HEK293 (cell line): ENCODE measurements around the gene FRMD4A.

Experiments used
- BCL11A ChIP-seq: fragments of 450-650 bp; formaldehyde crosslinking; IDR thresholded peaks from 2 replicates; pipeline ENCODE4 v1.5.1; 2016; ENCODE audit warnings: low read depth, missing biosample characterization, missing genetic modification characterization
- CTCF ChIP-seq: fragments of 450-650 bp; formaldehyde crosslinking; IDR thresholded peaks from 2 replicates; pipeline ENCODE4 v1.5.1; 2016; ENCODE audit warnings: missing biosample characterization, missing genetic modification characterization
- GLI2 ChIP-seq: fragments of 450-650 bp; formaldehyde crosslinking; IDR thresholded peaks from 2 replicates; pipeline ENCODE4; 2017; ENCODE audit warnings: missing biosample characterization, missing genetic modification characterization, low read depth, borderline replicate concordance
- GLI4 ChIP-seq: fragments of 450-650 bp; formaldehyde crosslinking; IDR thresholded peaks from 2 replicates; pipeline ENCODE4 v1.5.1; 2016; ENCODE audit warnings: missing biosample characterization, missing genetic modification characterization
- GLIS1 ChIP-seq: fragments of 450-650 bp; formaldehyde crosslinking; IDR thresholded peaks from 2 replicates; pipeline ENCODE4 v1.5.1; 2016; ENCODE audit warnings: missing biosample characterization, missing genetic modification characterization
- MEIS1 ChIP-seq: sonication (generic); formaldehyde crosslinking; IDR thresholded peaks from 2 replicates; pipeline ENCODE4 v1.8.1; 2022; ENCODE audit warnings: missing genetic modification reagents, mild to moderate bottlenecking, borderline replicate concordance
- MYNN ChIP-seq: fragments of 450-650 bp; formaldehyde crosslinking; IDR thresholded peaks from 2 replicates; pipeline ENCODE4 v1.5.1; 2016; ENCODE audit warnings: missing biosample characterization, missing genetic modification characterization, borderline replicate concordance
- OVOL3 ChIP-seq: fragments of 450-650 bp; formaldehyde crosslinking; IDR thresholded peaks from 2 replicates; pipeline ENCODE4 v1.5.1; 2016; ENCODE audit warnings: missing biosample characterization, missing genetic modification characterization
- PRDM2 ChIP-seq: fragments of 450-650 bp; formaldehyde crosslinking; IDR thresholded peaks from 2 replicates; pipeline ENCODE4 v1.5.1; 2016; ENCODE audit warnings: missing biosample characterization, missing genetic modification characterization, borderline replicate concordance
- SCRT1 ChIP-seq: fragments of 450-650 bp; formaldehyde crosslinking; IDR thresholded peaks from 2 replicates; pipeline ENCODE4 v1.5.1; 2016; ENCODE audit warnings: missing biosample characterization, missing genetic modification characterization, borderline replicate concordance
- SCRT2 ChIP-seq: fragments of 450-650 bp; formaldehyde crosslinking; IDR thresholded peaks from 2 replicates; pipeline ENCODE4 v1.5.1; 2016; ENCODE audit warnings: missing biosample characterization, missing genetic modification characterization
- SETDB1 ChIP-seq: IDR thresholded peaks from one replicate; pipeline ENCODE4 v1.6.1; 2017; ENCODE audit warnings: mild to moderate bottlenecking, low read length, moderate library complexity, mixed read lengths; ENCODE audit not compliant: insufficient read length
- SP2 ChIP-seq: fragments of 450-650 bp; formaldehyde crosslinking; IDR thresholded peaks from 2 replicates; pipeline ENCODE4 v1.5.1; 2016; ENCODE audit warnings: missing biosample characterization, missing genetic modification characterization
- SP3 ChIP-seq: fragments of 450-650 bp; formaldehyde crosslinking; IDR thresholded peaks from 2 replicates; pipeline ENCODE4 v1.5.1; 2016; ENCODE audit warnings: missing biosample characterization, missing genetic modification characterization
- WT1 ChIP-seq: fragments of 450-650 bp; formaldehyde crosslinking; IDR thresholded peaks from 2 replicates; pipeline ENCODE4 v1.5.1; 2016; ENCODE audit warnings: missing biosample characterization, missing genetic modification characterization
- ZBTB26 ChIP-seq: fragments of 450-650 bp; formaldehyde crosslinking; optimal IDR thresholded peaks from 2 replicates; pipeline ENCODE3; 2016; ENCODE audit warnings: missing biosample characterization, mild to moderate bottlenecking, missing genetic modification characterization
- ZFP3 ChIP-seq: fragments of 450-650 bp; formaldehyde crosslinking; IDR thresholded peaks from 2 replicates; pipeline ENCODE4 v1.5.1; 2016; ENCODE audit warnings: low read depth, missing biosample characterization, missing genetic modification characterization
- ZFP41 ChIP-seq: fragments of 450-650 bp; formaldehyde crosslinking; IDR thresholded peaks from 2 replicates; pipeline ENCODE4 v1.5.1; 2016; ENCODE audit warnings: missing biosample characterization, missing genetic modification characterization, borderline replicate concordance
- ZNF10 ChIP-seq: fragments of 450-650 bp; formaldehyde crosslinking; IDR thresholded peaks from 2 replicates; pipeline ENCODE4 v1.5.1; 2017; ENCODE audit warnings: missing biosample characterization, missing genetic modification characterization
- ZNF169 ChIP-seq: fragments of 450-650 bp; formaldehyde crosslinking; IDR thresholded peaks from 2 replicates; pipeline ENCODE4 v1.5.1; 2016; ENCODE audit warnings: missing biosample characterization, missing genetic modification characterization
- ZNF174 ChIP-seq: fragments of 450-650 bp; formaldehyde crosslinking; IDR thresholded peaks from 2 replicates; pipeline ENCODE4 v1.5.0; 2017; ENCODE audit warnings: missing biosample characterization, mild to moderate bottlenecking, missing genetic modification characterization
- ZNF248 ChIP-seq: fragments of 450-650 bp; formaldehyde crosslinking; IDR thresholded peaks from 2 replicates; pipeline ENCODE4 v1.5.1; 2017; ENCODE audit warnings: missing biosample characterization, missing genetic modification characterization
- ZNF37A ChIP-seq: fragments of 450-650 bp; IDR thresholded peaks from 2 replicates; pipeline ENCODE4 v1.5.1; 2018; ENCODE audit warnings: missing biosample characterization, missing genetic modification characterization
- ZNF394 ChIP-seq: fragments of 450-650 bp; formaldehyde crosslinking; IDR thresholded peaks from 2 replicates; pipeline ENCODE4 v1.5.1; 2016; ENCODE audit warnings: missing biosample characterization, missing genetic modification characterization, mild to moderate bottlenecking, moderate library complexity, borderline replicate concordance
- ZNF426 ChIP-seq: fragments of 450-650 bp; formaldehyde crosslinking; IDR thresholded peaks from 2 replicates; pipeline ENCODE4 v1.5.1; 2017; ENCODE audit warnings: missing biosample characterization, missing genetic modification characterization, mild to moderate bottlenecking, inconsistent platforms, moderate library complexity
- ZNF521 ChIP-seq: fragments of 450-650 bp; formaldehyde crosslinking; IDR thresholded peaks from 2 replicates; pipeline ENCODE4 v1.5.1; 2017; ENCODE audit warnings: missing biosample characterization, mild to moderate bottlenecking, missing genetic modification characterization
- ZNF571 ChIP-seq: fragments of 450-650 bp; formaldehyde crosslinking; IDR thresholded peaks from 2 replicates; pipeline ENCODE4 v1.5.0; 2017; ENCODE audit warnings: missing biosample characterization, missing genetic modification characterization
- ZNF580 ChIP-seq: fragments of 450-650 bp; formaldehyde crosslinking; IDR thresholded peaks from 2 replicates; pipeline ENCODE4 v1.5.1; 2016; ENCODE audit warnings: missing biosample characterization, missing genetic modification characterization
- ZNF623 ChIP-seq: fragments of 450-650 bp; formaldehyde crosslinking; IDR thresholded peaks from 2 replicates; pipeline ENCODE4 v1.5.1; 2016; ENCODE audit warnings: missing biosample characterization, missing genetic modification characterization
- ZNF629 ChIP-seq: fragments of 450-650 bp; formaldehyde crosslinking; IDR thresholded peaks from 2 replicates; pipeline ENCODE4 v1.5.1; 2017; ENCODE audit warnings: missing biosample characterization, missing genetic modification characterization
- ZNF660 ChIP-seq: fragments of 450-650 bp; IDR thresholded peaks from 2 replicates; pipeline ENCODE4 v1.5.1; 2018; ENCODE audit warnings: missing biosample characterization, mild to moderate bottlenecking, missing genetic modification characterization
- ZNF768 ChIP-seq: fragments of 450-650 bp; formaldehyde crosslinking; IDR thresholded peaks from 2 replicates; pipeline ENCODE4 v1.5.1; 2018; ENCODE audit warnings: missing biosample characterization, mild to moderate bottlenecking, missing genetic modification characterization
- ZSCAN30 ChIP-seq: fragments of 450-650 bp; IDR thresholded peaks from 2 replicates; pipeline ENCODE4 v1.5.1; 2018; ENCODE audit warnings: missing biosample characterization, mild to moderate bottlenecking, missing genetic modification characterization, moderate library complexity

The FRMD4A gene

GRCh38 chr10:13614530-13615332, 716.0 kb downstream of the FRMD4A start (continued):
- TF ChIP-seq WT1 (tag by site-specific recombination) (peak; percentile 62; the same call in 1 of the 2 replicates), CTCF (tag by site-specific recombination) (no peak), SP2 (tag by site-specific recombination) (no peak), OVOL3 (no peak), ZNF571 (tag by site-specific recombination) (no peak), ZFP41 (tag by site-specific recombination) (no peak), ZNF248 (no peak), ZNF426 (no peak), ZNF394 (tag by site-specific recombination) (no peak), ZNF37A (no peak), BCL11A (no peak), ZNF174 (tag by site-specific recombination) (no peak), ZNF169 (tag by site-specific recombination) (no peak), SCRT1 (tag by site-specific recombination) (no peak), GLI4 (tag by site-specific recombination) (no peak), ZSCAN30 (no peak), ZNF629 (peak; percentile 82), MYNN (tag by site-specific recombination) (no peak), ZNF768 (tag by site-specific recombination) (no peak), ZNF10 (tag by site-specific recombination) (no peak), ZNF623 (tag by site-specific recombination) (no peak), ZNF521 (no peak), ZNF580 (tag by site-specific recombination) (no peak), GLI2 (tag by site-specific recombination) (no peak), ZNF660 (tag by site-specific recombination) (0 out of 2 replicates have a peak, but pooled peaks have one; percentile 12), SETDB1 (no peak), ZBTB26 (tag by site-specific recombination) (no peak), GLIS1 (peak; percentile 75), SCRT2 (tag by site-specific recombination) (no peak), ZFP3 (tag by site-specific recombination) (no peak), SP3 (tag by site-specific recombination) (no peak), PRDM2 (tag by site-specific recombination) (no peak), MEIS1 (CRISPR knock-in tag) (peak; percentile 76; the same call in 1 of the 2 replicates)
